Muscle layer of duodenum (tissue), 2 donors: ENCODE results near the gene ATP13A5.

ENCODE experiments used
- H3K27ac ChIP-seq: one replicate; pipeline ENCODE4 v1.7.0; 2013; ENCODE audit warnings: mild to moderate bottlenecking, low read length
- H3K27me3 ChIP-seq: one replicate; pipeline ENCODE4 v1.7.0; 2013; ENCODE audit warnings: low read depth, mild to moderate bottlenecking, control low read depth, low read length
- H3K36me3 ChIP-seq, 2 donors: one replicate each; pipeline ENCODE4 v1.7.0; 2013; ENCODE audit warnings: low read length in 2 of 2, control low read depth in 1 of 2, mild to moderate bottlenecking in 1 of 2; ENCODE audit not compliant: insufficient read depth in 2 of 2, control insufficient read depth in 1 of 2
- H3K4me1 ChIP-seq, 2 donors: one replicate each; pipeline ENCODE4 v1.7.0; 2013; ENCODE audit warnings: low read length in 2 of 2, mild to moderate bottlenecking in 2 of 2, control low read depth in 1 of 2, moderate library complexity in 1 of 2; ENCODE audit not compliant: insufficient read depth in 2 of 2, control insufficient read depth in 1 of 2
- H3K4me3 ChIP-seq, 2 donors: one replicate each; pipeline ENCODE4 v1.7.0; 2013; ENCODE audit warnings: low read length in 2 of 2, low read depth in 1 of 2, mild to moderate bottlenecking in 1 of 2
- H3K9me3 ChIP-seq, 2 donors: one replicate each; pipeline ENCODE4 v1.7.0; 2013; ENCODE audit warnings: low read length in 2 of 2, control low read depth in 1 of 2, mild to moderate bottlenecking in 1 of 2; ENCODE audit not compliant: control insufficient read depth in 1 of 2
- donor health status: healthy.

Gene ATP13A5, protein sequence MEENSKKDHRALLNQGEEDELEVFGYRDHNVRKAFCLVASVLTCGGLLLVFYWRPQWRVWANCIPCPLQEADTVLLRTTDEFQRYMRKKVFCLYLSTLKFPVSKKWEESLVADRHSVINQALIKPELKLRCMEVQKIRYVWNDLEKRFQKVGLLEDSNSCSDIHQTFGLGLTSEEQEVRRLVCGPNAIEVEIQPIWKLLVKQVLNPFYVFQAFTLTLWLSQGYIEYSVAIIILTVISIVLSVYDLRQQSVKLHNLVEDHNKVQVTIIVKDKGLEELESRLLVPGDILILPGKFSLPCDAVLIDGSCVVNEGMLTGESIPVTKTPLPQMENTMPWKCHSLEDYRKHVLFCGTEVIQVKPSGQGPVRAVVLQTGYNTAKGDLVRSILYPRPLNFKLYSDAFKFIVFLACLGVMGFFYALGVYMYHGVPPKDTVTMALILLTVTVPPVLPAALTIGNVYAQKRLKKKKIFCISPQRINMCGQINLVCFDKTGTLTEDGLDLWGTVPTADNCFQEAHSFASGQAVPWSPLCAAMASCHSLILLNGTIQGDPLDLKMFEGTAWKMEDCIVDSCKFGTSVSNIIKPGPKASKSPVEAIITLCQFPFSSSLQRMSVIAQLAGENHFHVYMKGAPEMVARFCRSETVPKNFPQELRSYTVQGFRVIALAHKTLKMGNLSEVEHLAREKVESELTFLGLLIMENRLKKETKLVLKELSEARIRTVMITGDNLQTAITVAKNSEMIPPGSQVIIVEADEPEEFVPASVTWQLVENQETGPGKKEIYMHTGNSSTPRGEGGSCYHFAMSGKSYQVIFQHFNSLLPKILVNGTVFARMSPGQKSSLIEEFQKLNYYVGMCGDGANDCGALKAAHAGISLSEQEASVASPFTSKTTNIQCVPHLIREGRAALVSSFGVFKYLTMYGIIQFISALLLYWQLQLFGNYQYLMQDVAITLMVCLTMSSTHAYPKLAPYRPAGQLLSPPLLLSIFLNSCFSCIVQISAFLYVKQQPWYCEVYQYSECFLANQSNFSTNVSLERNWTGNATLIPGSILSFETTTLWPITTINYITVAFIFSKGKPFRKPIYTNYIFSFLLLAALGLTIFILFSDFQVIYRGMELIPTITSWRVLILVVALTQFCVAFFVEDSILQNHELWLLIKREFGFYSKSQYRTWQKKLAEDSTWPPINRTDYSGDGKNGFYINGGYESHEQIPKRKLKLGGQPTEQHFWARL

DNA sequence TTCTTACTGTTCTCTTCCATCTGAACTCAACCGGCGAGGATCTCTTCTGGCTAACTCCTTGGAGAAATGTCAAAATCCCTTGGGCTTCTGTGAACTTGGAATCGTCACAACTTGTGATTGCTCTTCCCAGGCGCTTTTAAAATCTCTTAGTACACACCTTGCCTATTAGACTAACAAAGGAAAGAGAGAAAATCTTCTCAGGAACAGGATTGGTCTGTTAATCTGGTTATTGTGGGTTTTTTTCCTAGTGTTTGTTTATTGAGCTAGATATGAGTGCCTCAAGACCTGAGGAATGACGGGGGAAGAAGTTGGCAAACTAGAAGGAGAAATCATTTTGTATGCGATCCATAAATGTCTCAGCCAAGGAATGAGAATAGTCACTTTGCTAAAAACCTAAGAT, at the start of gene ATP13A5:
TSS of gene ATP13A5 (minus strand) at position 48 of the 400 bp plus-strand sequence. CDS start at position 20, 28 bp downstream.
- H3K4me3 ChIP-seq, result no peak within 1 kb of the TSS
- H3K36me3 ChIP-seq, result no peaks in the 10 kb centered on the region
- no peaks in the 10 kb centered on the region for H3K27me3 ChIP-seq
- no peaks in the 10 kb centered on the region for H3K9me3 ChIP-seq
- no peaks in the 10 kb centered on the region for H3K4me1 ChIP-seq
- no peak within 1 kb of the TSS for H3K27ac ChIP-seq

DNA sequence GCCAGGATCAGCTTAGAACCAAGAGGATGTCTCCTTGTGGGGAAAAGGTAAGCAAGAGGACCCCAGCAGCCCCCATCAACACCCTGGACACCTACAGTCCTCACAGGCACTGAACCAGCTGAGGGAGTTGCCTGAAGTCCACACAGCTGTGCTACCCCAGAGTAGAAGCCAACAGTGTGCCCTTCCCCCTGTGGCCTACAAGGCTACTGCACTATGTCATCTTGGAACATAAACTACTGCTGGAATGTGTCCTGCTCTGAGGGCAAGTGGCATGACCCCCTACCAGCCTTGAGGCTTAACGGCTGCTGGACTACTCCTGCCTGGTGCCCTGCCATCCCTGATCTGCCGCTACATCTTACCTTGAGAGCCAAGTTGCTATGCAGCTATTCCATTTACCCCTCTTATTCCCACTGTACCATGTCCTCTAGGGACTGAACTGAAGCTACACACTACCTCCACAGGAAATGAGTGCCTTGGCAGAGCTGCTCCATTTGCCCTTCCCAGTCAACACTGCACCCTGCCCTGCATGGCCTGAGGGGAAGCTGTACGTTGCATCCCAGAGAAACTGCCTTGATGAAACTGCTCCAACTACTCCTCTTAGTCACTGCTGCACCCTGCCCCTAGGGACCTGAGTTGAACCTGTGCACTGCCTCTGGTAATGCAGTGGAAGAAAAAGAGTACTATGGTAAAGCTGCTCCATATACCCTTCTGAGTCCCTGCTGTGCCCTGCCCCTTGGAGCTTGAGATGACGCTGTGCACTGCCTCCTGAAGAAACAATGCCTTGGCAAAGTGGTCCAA, 40.2 kb upstream of the ATP13A5 start:
- no peak overlapping the region for H3K27ac ChIP-seq
- H3K36me3 ChIP-seq, result no peaks in the 10 kb centered on the region
- H3K4me1 ChIP-seq, result no peaks in the 10 kb centered on the region
- no peak overlapping the region for H3K4me3 ChIP-seq
- H3K9me3 ChIP-seq, result peaks cover 4 to 26% of the 10 kb centered on the region in 2 donors
- H3K27me3 ChIP-seq, result no peaks in the 10 kb centered on the region

DNA sequence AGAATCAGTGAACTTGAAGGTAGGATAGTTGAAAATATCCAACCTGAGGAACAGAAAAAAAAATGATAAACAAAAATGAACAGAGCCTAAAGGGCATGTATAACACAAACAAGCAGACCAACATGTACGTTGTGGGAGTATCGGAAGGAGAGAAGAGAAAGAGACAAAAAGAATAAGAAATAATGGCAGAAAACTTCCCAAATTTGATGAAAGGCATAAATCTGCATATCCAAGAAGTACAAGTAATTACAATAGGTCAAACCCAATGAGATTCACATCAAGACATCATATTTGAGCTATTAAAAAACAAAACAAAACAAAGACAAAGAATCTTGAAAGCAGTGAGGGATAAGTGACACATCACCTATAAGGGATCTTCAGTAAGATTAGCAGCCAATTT, 38.1 kb upstream of the ATP13A5 start:
- peaks cover 4 to 23% of the 10 kb centered on the region in 2 donors for H3K9me3 ChIP-seq
- no peaks in the 10 kb centered on the region for H3K4me1 ChIP-seq
- no peak overlapping the region for H3K4me3 ChIP-seq
- no peaks in the 10 kb centered on the region for H3K27me3 ChIP-seq
- no peak overlapping the region for H3K27ac ChIP-seq
- no peaks in the 10 kb centered on the region for H3K36me3 ChIP-seq

DNA sequence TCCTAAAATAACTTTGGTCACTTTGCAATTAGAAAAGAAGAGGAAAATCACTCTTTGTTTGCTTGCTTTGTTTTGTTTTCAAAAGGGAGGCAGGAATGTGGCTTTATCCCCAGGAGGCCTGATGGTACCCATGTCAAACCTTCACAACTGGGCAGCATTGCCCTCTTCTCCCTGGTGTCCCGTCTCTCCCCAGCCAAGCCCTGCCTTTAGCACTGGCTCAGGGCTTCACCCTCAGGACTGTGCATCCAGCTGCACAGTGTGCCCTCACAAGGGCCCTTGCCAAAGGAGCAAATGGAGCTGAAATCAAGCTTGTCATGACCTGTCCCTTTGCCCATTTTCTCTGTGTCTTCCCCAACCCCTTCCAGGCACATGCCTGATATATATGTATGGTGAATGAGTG, 29.1 kb upstream of the ATP13A5 start:
- Histone ChIP-seq H3K4me1 (no peaks in the 10 kb centered on the region), H3K4me3 (no peak overlapping the region), H3K9me3 (no peaks in the 10 kb centered on the region), H3K27me3 (no peaks in the 10 kb centered on the region), H3K27ac (no peak overlapping the region), H3K36me3 (no peaks in the 10 kb centered on the region)

DNA sequence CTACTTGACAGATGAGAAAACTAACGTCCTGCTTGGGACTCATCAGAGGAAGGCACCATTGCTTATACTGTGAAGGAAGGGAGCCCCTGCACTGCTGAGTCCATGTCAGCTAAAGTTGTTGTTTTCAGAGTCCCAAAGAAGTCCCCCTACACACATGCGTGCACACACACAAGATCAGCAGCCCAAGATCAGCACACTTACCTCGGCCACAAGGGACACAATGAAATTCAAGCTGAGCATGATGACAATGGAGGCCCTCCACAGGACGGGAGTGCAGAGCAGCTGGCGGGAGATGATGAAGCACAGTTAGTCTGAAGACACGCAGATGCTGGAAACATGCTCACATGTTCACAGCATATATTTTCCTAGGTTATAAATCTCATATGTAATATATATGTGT, 28.6 kb upstream of the ATP13A5 start:
- Histone ChIP-seq H3K4me1 (no peaks in the 10 kb centered on the region), H3K4me3 (no peak overlapping the region), H3K27me3 (no peaks in the 10 kb centered on the region), H3K9me3 (no peaks in the 10 kb centered on the region), H3K27ac (no peak overlapping the region), H3K36me3 (no peaks in the 10 kb centered on the region)

DNA sequence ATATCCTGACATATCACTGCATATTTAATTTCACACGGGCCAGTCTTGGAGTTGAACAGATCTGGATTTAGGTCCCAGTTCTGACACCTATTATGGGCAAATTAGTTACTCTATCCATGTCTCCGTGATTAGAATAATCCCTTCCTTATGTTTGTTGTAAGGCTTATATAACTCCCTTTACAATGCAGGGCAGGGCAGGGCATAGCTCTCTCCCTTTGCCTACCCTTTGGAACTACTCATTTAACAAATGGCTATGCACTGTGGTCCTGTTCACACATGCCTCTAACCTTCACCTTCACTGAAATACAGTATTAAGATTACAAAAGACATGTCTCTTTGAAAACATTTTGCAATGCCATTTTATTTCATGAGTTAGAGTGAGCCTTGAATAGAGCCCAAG, 24.8 kb upstream of the ATP13A5 start:
- Histone ChIP-seq H3K27ac (no peak overlapping the region), H3K4me3 (no peak overlapping the region), H3K4me1 (no peaks in the 10 kb centered on the region), H3K9me3 (no peaks in the 10 kb centered on the region), H3K36me3 (no peaks in the 10 kb centered on the region), H3K27me3 (no peaks in the 10 kb centered on the region)

DNA sequence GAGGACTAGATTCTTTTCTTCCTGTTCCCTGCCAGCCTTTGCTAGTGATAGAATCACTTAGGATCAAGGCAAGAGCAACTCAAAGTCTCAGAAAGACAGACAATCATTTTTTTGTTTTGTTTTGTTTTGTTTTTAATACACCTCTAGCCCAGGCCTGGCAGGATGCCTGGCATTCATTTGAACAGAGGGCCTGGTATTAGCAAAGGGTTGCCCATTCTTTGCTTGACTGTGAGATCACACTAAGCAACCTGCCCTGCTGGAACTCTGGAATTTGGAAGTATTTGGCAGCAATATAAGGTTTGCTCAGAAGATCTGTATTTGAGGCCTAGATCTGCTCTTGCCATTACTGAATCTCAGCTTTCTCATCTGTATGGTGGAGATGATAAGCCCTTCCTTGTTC, 21.8 kb upstream of the ATP13A5 start:
- Histone ChIP-seq H3K36me3 (no peaks in the 10 kb centered on the region), H3K4me3 (no peak overlapping the region), H3K27ac (no peak overlapping the region), H3K9me3 (no peaks in the 10 kb centered on the region), H3K27me3 (no peaks in the 10 kb centered on the region), H3K4me1 (no peaks in the 10 kb centered on the region)

DNA sequence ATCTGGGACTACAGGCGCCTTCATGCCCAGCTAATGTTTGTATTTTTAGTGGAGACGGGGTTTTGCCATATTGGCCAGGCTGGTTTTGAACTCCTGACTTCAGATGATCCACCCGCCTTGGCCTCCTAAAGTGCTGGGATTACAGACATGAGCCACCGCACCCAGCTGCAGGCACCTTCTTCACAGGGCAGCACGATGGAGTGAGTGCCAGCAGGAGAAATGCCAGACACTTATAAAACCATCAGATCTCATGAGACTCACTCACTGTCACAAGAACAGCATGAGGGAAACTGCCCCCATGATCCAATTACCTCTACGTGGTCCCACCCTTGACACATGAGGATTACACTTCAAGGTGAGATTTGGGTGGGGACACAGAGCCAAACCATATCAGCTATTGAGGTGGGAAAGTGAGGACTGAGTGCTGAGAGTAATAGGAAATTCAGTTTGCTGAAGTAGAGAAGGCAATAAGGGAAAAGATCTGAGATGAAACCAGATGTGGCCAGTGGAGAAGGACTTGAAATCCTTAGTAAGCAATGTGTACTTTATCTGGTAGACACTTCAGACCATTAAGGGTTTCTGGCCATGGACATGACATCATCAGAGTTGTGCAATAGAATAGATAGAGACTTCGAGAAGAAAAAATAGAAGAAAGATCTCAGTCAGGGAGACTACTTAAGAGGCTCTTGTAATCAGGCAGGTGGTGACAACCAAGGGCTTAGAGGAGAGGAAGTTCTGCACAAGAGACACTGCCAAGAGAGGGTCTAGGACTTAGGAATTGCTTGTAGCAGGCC, 18.1 kb upstream of the ATP13A5 start:
- H3K27me3 ChIP-seq, result no peaks in the 10 kb centered on the region
- H3K36me3 ChIP-seq, result no peaks in the 10 kb centered on the region
- no peaks in the 10 kb centered on the region for H3K4me1 ChIP-seq
- no peak overlapping the region for H3K27ac ChIP-seq
- H3K9me3 ChIP-seq, result no peaks in the 10 kb centered on the region
- H3K4me3 ChIP-seq, result no peak overlapping the region

DNA sequence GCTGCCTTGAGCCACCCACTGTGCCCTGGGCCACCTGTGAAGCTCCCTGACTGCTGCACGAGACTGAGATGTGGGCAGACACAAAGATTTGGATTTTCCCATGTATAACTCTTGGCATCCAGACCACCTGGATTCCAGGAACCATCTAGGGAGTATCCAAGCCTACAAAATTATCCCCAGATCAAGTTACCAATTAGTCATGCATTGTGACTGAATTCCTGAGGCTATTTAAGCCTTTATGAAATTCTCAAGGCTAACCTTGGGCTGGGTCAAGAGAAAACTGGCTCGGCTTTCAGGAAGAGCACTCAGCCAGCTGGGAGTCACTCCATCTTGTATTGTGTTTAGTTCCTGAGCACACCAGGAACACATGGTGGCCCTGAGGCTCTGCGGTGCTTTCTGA, 13.3 kb upstream of the ATP13A5 start:
- H3K4me3 ChIP-seq, result no peak overlapping the region

DNA sequence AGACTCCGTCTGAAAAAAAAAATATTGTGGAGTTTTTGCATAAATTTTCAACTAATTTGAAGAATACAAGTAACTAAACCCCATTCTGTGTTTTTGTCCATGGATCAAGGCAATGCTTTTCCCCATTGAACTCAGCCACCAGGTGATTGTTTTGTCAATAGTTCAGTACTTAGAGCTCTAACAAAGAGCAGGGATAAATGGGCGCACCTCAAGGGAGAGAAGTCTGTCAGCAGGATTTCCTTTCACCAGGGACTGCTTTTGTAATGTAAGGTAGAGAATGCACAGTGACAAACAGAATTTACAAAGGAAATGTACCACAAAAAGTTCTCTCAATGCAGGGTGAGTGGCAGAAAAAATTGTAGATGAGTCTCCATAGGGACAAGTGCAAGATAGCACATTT, 10.8 kb upstream of the ATP13A5 start:
- H3K9me3 ChIP-seq, result no peaks in the 10 kb centered on the region
- H3K4me3 ChIP-seq, result no peak overlapping the region

More for the DNA sequence above, 13.3 kb upstream of the ATP13A5 start:
- Histone ChIP-seq H3K27ac (no peak overlapping the region), H3K36me3 (no peaks in the 10 kb centered on the region), H3K9me3 (no peaks in the 10 kb centered on the region), H3K27me3 (no peaks in the 10 kb centered on the region), H3K4me1 (no peaks in the 10 kb centered on the region)

More for the DNA sequence above, 10.8 kb upstream of the ATP13A5 start:
- Histone ChIP-seq H3K27me3 (no peaks in the 10 kb centered on the region), H3K36me3 (no peaks in the 10 kb centered on the region), H3K4me1 (no peaks in the 10 kb centered on the region), H3K27ac (no peak overlapping the region)
